Stomach (tissue), 4 donors: ENCODE measurements around the gene ANKRD17.

Experiments
- CTCF ChIP-seq, 7 experiments: fragments of 450-650 bp in 4 of 7; fragments of 200-600 bp in 3 of 7; sonication (generic) in 3 of 7; IDR thresholded peaks; one replicate each; pipeline ENCODE4 v1.5.1; 2016 to 2019; ENCODE audit warnings: antibody characterized with exemption in 7 of 7, control low read depth in 2 of 7, mild to moderate bottlenecking in 1 of 7
- POLR2A ChIP-seq, 4 donors: fragments of 450-650 bp; IDR thresholded peaks; one replicate each; pipeline ENCODE4 v1.6.1; 2016; ENCODE audit warnings: antibody characterized with exemption in 4 of 4, control low read depth in 2 of 4, mild to moderate bottlenecking in 1 of 4, moderate library complexity in 1 of 4
- POLR2AphosphoS5 ChIP-seq, 3 donors: sonication (generic); formaldehyde crosslinking; IDR thresholded peaks; one replicate each; pipeline ENCODE4 v1.6.1; 2016; ENCODE audit warnings: antibody characterized with exemption in 3 of 3

GRCh38 chr4:73193659-73194058 lies 64.9 kb downstream of the ANKRD17 start:
- TF ChIP-seq CTCF (IDR thresholded peaks at IDR 0.05) (no peak), POLR2A (IDR thresholded peaks at IDR 0.05) (no peak), POLR2AphosphoS5 (IDR thresholded peaks at IDR 0.05) (no peak)
